Keratinocyte (primary cell): ENCODE measurements around the gene TRIM65. TPM values are rescaled to one million over a fixed set of nuclear protein-coding genes. Genes with fewer than 3 reads are reported as not detected.

Experiments
- DNase-seq: peaks from one replicate; pipeline ENCODE4 v3.0.0-alpha.2; 2011; ENCODE audit warnings: low read depth, missing footprints, low spot score
- FAIRE-seq: peaks from 2 replicates; lab custom pipeline; 2011; peaks lifted over from hg19 to GRCh38; lab: Jason Lieb, UNC
- H2AFZ ChIP-seq: 2 replicates; pipeline ENCODE4 v1.6.0; 2012; ENCODE audit warnings: low read length, control low read depth, inconsistent platforms; ENCODE audit not compliant: control insufficient read depth
- H3K27ac ChIP-seq: 2 replicates; pipeline ENCODE4 v1.5.1; 2011; ENCODE audit warnings: low read length; ENCODE audit not compliant: control insufficient read depth, insufficient read depth
- H3K27me3 ChIP-seq: 3 replicates; pipeline ENCODE4 v1.6.0; 2011; ENCODE audit warnings: low read length; ENCODE audit not compliant: control insufficient read depth, insufficient read depth; ENCODE audit errors: extremely low read depth
- H3K36me3 ChIP-seq, 2 experiments: 2 replicates in 1 of 2; 3 replicates in 1 of 2; pipeline ENCODE4 v1.5.1; 2011; ENCODE audit warnings: low read length in 2 of 2, mild to moderate bottlenecking in 1 of 2; ENCODE audit not compliant: control insufficient read depth in 2 of 2, insufficient read depth in 2 of 2; ENCODE audit errors: extremely low read depth in 1 of 2
- H3K4me1 ChIP-seq: 3 replicates; pipeline ENCODE4 v1.5.1; 2011; ENCODE audit warnings: low read length; ENCODE audit not compliant: control insufficient read depth, insufficient read depth; ENCODE audit errors: extremely low read depth
- H3K4me2 ChIP-seq: 3 replicates; pipeline ENCODE4 v1.6.0; 2011; ENCODE audit warnings: low read depth, low read length; ENCODE audit not compliant: control insufficient read depth, insufficient read depth; ENCODE audit errors: extremely low read depth
- H3K4me3 ChIP-seq, 3 experiments: fragments of 200-600 bp in 1 of 3; sonication (generic) in 1 of 3; 2 replicates in 2 of 3; 3 replicates in 1 of 3; pipeline ENCODE4 v1.5.1; 2011 to 2016; ENCODE audit warnings: low read length in 3 of 3, mild to moderate bottlenecking in 3 of 3, control low read depth in 2 of 3, inconsistent platforms in 1 of 3, low read depth in 1 of 3, mixed read lengths in 1 of 3, mixed run types in 1 of 3, moderate library complexity in 1 of 3; ENCODE audit not compliant: control insufficient read depth in 2 of 3, insufficient read depth in 2 of 3; ENCODE audit errors: extremely low read depth in 1 of 3
- H3K79me2 ChIP-seq: 2 replicates; pipeline ENCODE4 v1.6.0; 2012; ENCODE audit warnings: low read length; ENCODE audit not compliant: control insufficient read depth, insufficient read depth
- H3K9ac ChIP-seq: 3 replicates; pipeline ENCODE4 v1.6.0; 2011; ENCODE audit warnings: low read length; ENCODE audit not compliant: control insufficient read depth, insufficient read depth; ENCODE audit errors: extremely low read depth
- H3K9me1 ChIP-seq: 3 replicates; pipeline ENCODE4 v1.6.0; 2011; ENCODE audit warnings: low read length; ENCODE audit not compliant: control insufficient read depth, insufficient read depth; ENCODE audit errors: extremely low read depth
- H3K9me3 ChIP-seq: 2 replicates; pipeline ENCODE4 v1.5.1; 2012; ENCODE audit warnings: low read depth, low read length; ENCODE audit not compliant: control insufficient read depth
- H4K20me1 ChIP-seq: 3 replicates; pipeline ENCODE4 v1.6.0; 2011; ENCODE audit warnings: low read length; ENCODE audit not compliant: control insufficient read depth, insufficient read depth; ENCODE audit errors: extremely low read depth
- CTCF ChIP-seq, 3 experiments: IDR thresholded peaks in 1 of 3; conservative IDR thresholded peaks in 1 of 3; optimal IDR thresholded peaks in 1 of 3; 2 replicates in 2 of 3; 3 replicates in 1 of 3; pipeline versions ENCODE3 to v1.5.1; 2011; ENCODE audit warnings: low read length in 3 of 3, mild to moderate bottlenecking in 3 of 3, moderate library complexity in 2 of 3, control low read depth in 1 of 3, inconsistent platforms in 1 of 3; ENCODE audit not compliant: insufficient read depth in 2 of 3; ENCODE audit errors: extremely low read depth in 1 of 3
- EZH2 ChIP-seq: IDR thresholded peaks from one replicate; pipeline ENCODE4 v1.6.1; 2012; ENCODE audit warnings: inconsistent platforms, mild to moderate bottlenecking, low read length, moderate library complexity
- dilution Hi-C: fragments of 300-500 bp; cut with MboI; formaldehyde crosslinking; loops from one replicate; pipeline ENCODE4 v1.7.0; 2020; ENCODE audit warnings: low sequenced_read_pairs; ENCODE audit not compliant: extremely low pct_ligation_motif_present
- polyA plus RNA-seq, 5 experiments: library from polyadenylated mRNA; depleted of rRNA in 3 of 5; stranded (reverse) in 3 of 5; stranded (forward) in 1 of 5; unstranded in 1 of 5; fragments of >200 nt; gene quantifications; 1 replicate in 1 of 5; 2 replicates in 3 of 5; 3 replicates in 1 of 5; pipeline versions ENCODE4 v1.2.1 to v1.2.3, GENCODE V29; 2011 to 2012; ENCODE audit warnings: missing spikeins in 2 of 5, low read depth in 1 of 5, low replicate concordance in 1 of 5

Gene TRIM65
- polyA plus RNA-seq, 1 donor (not counting 4 experiments of a cell fraction or from before 2014, with no cell fraction given), result 7.8 TPM

- Histone ChIP-seq H3K9me3 (no peaks in the 10 kb centered on the region), H3K27ac (no peak overlapping the region), H3K4me3 (no peak overlapping the region), H3K9ac (no peak overlapping the region), H3K4me1 (peaks cover 20% of the 10 kb centered on the region), H2AFZ (no peak overlapping the region), H3K36me3 (peaks cover 24 to 37% of the 10 kb centered on the region in 2 experiments), H3K9me1 (no peaks in the 10 kb centered on the region), H3K27me3 (no peaks in the 10 kb centered on the region), H4K20me1 (no peaks in the 10 kb centered on the region), H3K79me2 (no peaks in the 10 kb centered on the region), H3K4me2 (no peak overlapping the region)
- no peak for TF ChIP-seq CTCF (optimal IDR thresholded peaks at IDR 0.05 in 1 of 3, IDR thresholded peaks at IDR 0.05 in 1 of 3, conservative IDR thresholded peaks at IDR 0.05 in 1 of 3; ENCODE audit: extremely low read depth in 1 of 3, insufficient read depth in 2 of 3, low read length in 3 of 3)
- no peak for TF ChIP-seq EZH2
- no peak for DNase-seq
- dilution Hi-C loops, result no loop called here
- no peak for FAIRE-seq
Observed at GRCh38 chr17:75846692-75847613, 49.8 kb downstream of the TRIM65 start.

- no peak overlapping the region for H3K4me2 ChIP-seq
- H2AFZ ChIP-seq, result no peak overlapping the region
- FAIRE-seq (no peak), DNase-seq (no peak)
- no peaks in the 10 kb centered on the region for H4K20me1 ChIP-seq
- dilution Hi-C loops, result no loop called here
- no peaks in the 10 kb centered on the region for H3K27me3 ChIP-seq
- peaks cover 20% of the 10 kb centered on the region for H3K4me1 ChIP-seq
- H3K36me3 ChIP-seq, result peaks cover 20 to 33% of the 10 kb centered on the region in 2 experiments
- no peaks in the 10 kb centered on the region for H3K9me1 ChIP-seq
- no peak overlapping the region for H3K9ac ChIP-seq
- H3K9me3 ChIP-seq, result no peaks in the 10 kb centered on the region
- no peak overlapping the region for H3K4me3 ChIP-seq
- no peak overlapping the region for H3K27ac ChIP-seq
- TF ChIP-seq EZH2 (no peak), CTCF (optimal IDR thresholded peaks at IDR 0.05 in 1 of 3, IDR thresholded peaks at IDR 0.05 in 1 of 3, conservative IDR thresholded peaks at IDR 0.05 in 1 of 3; ENCODE audit: extremely low read depth in 1 of 3, insufficient read depth in 2 of 3, low read length in 3 of 3) (no peak)
- no peaks in the 10 kb centered on the region for H3K79me2 ChIP-seq
Observed at GRCh38 chr17:75845933-75846691, 50.6 kb downstream of the TRIM65 start.
